Neural cell (in vitro differentiated cells): ENCODE measurements around the gene VPS39.

ENCODE experiments used
- CTCF ChIP-seq: fragments of 450-650 bp; IDR thresholded peaks from 2 replicates; pipeline ENCODE4 v1.5.1; 2014; ENCODE audit warnings: antibody characterized with exemption, mild to moderate bottlenecking, moderate library complexity; ENCODE audit not compliant: poor library complexity, severe bottlenecking
- EZH2 ChIP-seq: fragments of 200-600, 300-800 bp; shearing (Covaris generic), sonication (generic); IDR thresholded peaks from 2 replicates; pipeline ENCODE4 v1.6.1; 2014; ENCODE audit warnings: antibody characterized with exemption, low read length, borderline replicate concordance, mild to moderate bottlenecking; ENCODE audit not compliant: insufficient read depth, poor library complexity, severe bottlenecking
- POLR2AphosphoS5 ChIP-seq: IDR thresholded peaks from 2 replicates; pipeline ENCODE4 v1.6.1; 2012

GRCh38 chr15:42182961-42183360, 25.1 kb downstream of the VPS39 start:
- TF ChIP-seq CTCF = no peak
- TF ChIP-seq EZH2 = no peak
- no peak for TF ChIP-seq POLR2AphosphoS5
